Inferior parietal cortex (tissue), 1 donor: ENCODE data around the gene GLIPR1L2.

ENCODE experiments used
- DNase-seq: peaks from one replicate; pipeline ENCODE4 v3.0.0-alpha.2; 2016; ENCODE audit errors: extremely low spot score

GLIPR1L2 gene

GRCh38 chr12:75477137-75477536, 86.2 kb downstream of the GLIPR1L2 start:
- no peak for DNase-seq

GRCh38 chr12:75478116-75478794, 87.4 kb downstream of the GLIPR1L2 start:
- no peak for DNase-seq

- DNase-seq = no peak
These were observed 89.1 kb downstream of the GLIPR1L2 start for GRCh38 chr12:75479963-75480461.

GRCh38 chr12:75480469-75480949, 89.6 kb downstream of the GLIPR1L2 start, which contains the start of gene GLIPR1:
Gene GLIPR1, plus strand, starts transcription at chr12:75480755. Its CDS starts 126 bp downstream, at chr12:75480881.
- peak; percentile 70 for DNase-seq

GRCh38 chr12:75481013-75481705, 90.3 kb downstream of the GLIPR1L2 start:
- no peak for DNase-seq

- DNase-seq = no peak
These were observed 90.9 kb downstream of the GLIPR1L2 start for GRCh38 chr12:75481774-75482173.
